Vagina (tissue), 2 donors: ENCODE measurements around the gene RPAP3. TPM values are rescaled to one million over a fixed set of nuclear protein-coding genes. Genes with fewer than 3 reads are reported as not detected.
A peak's percentile ranks its signal among the peaks of the same experiment; 100 is the strongest.

Experiments used
- DNase-seq, 2 donors: peaks; one replicate each; pipeline ENCODE4 v3.0.0-alpha.2; 2017; ENCODE audit errors: extremely low spot score in 2 of 2
- H3K27ac ChIP-seq: fragments of 200-600 bp; sonication (generic); one replicate; pipeline ENCODE4 v1.5.1; 2019
- H3K27me3 ChIP-seq: fragments of 200-600 bp; sonication (generic); one replicate; pipeline ENCODE4 v1.5.1; 2019
- H3K36me3 ChIP-seq, 2 donors: fragments of 200-600 bp; sonication (generic); one replicate each; pipeline ENCODE4 v1.5.1; 2017 to 2019
- H3K4me1 ChIP-seq: fragments of 200-600 bp; sonication (generic); one replicate; pipeline ENCODE4 v1.5.1; 2019
- H3K4me3 ChIP-seq, 2 donors: fragments of 200-600 bp; sonication (generic); 1 replicate in 1 of 2; 2 replicates in 1 of 2; pipeline ENCODE4 v1.5.1; 2016 to 2019
- H3K9me3 ChIP-seq: fragments of 200-600 bp; sonication (generic); one replicate; pipeline ENCODE4 v1.5.1; 2019
- POLR2A ChIP-seq, 2 donors: fragments of 450-650 bp; IDR thresholded peaks; one replicate each; pipeline ENCODE4 v1.6.1; 2017; ENCODE audit warnings: antibody characterized with exemption in 2 of 2, mild to moderate bottlenecking in 2 of 2, moderate library complexity in 2 of 2
- POLR2AphosphoS5 ChIP-seq, 2 donors: sonication (generic); formaldehyde crosslinking; IDR thresholded peaks; one replicate each; pipeline ENCODE4 v1.9.0; 2017; ENCODE audit warnings: antibody characterized with exemption in 2 of 2, mild to moderate bottlenecking in 2 of 2, low read depth in 1 of 2; ENCODE audit not compliant: insufficient read depth in 1 of 2
- intact Hi-C: fragments of 100-400 bp; cut with DNase I; formaldehyde crosslinking; loops from one replicate; pipeline ENCODE4 v1.15.1; 2023
- total RNA-seq: library from RNA; depleted of rRNA; stranded (reverse); fragments of >200 nt; gene quantifications from one replicate; pipeline ENCODE4 v1.2.3, GENCODE V29; 2016
- TF ChIP-seq, protein P1 (sequence below), 3 experiments: fragments of 450-650 bp in 2 of 3; fragments of 200-600 bp in 1 of 3; sonication (generic) in 1 of 3; IDR thresholded peaks; one replicate each; pipeline ENCODE4 v1.5.1; 2017 to 2019; ENCODE audit warnings: antibody characterized with exemption in 3 of 3, mild to moderate bottlenecking in 2 of 3, moderate library complexity in 2 of 3

The RPAP3 gene
- total RNA-seq, 1 donor from 2014 or later: 19.2 TPM

DNA sequence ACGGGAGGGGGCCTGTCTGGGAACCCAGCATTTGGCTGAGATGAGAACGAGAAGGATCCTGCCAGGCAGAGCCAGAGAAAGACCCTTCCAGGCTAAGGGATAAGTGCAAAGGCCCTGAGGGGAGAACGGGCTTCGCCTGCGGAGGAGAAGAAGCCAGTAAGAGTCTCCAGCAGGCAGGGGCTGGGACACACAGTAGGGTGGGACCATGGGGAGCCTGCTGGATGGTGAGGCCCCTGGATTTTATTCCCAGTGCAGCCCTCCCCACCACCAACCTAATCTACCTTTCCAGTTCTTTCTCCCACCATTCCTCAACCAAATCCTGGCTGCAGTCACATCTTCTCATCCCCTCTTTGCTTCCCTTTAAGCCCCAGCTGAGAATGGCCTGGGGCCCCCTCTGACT is 40.2 kb upstream of the RPAP3 start:
- TF ChIP-seq POLR2A (IDR thresholded peaks at IDR 0.05) (no peak), POLR2AphosphoS5 (IDR thresholded peaks at IDR 0.05; ENCODE audit: insufficient read depth in 1 of 2, low read depth in 1 of 2) (no peak)
- TF ChIP-seq, protein P1, sequence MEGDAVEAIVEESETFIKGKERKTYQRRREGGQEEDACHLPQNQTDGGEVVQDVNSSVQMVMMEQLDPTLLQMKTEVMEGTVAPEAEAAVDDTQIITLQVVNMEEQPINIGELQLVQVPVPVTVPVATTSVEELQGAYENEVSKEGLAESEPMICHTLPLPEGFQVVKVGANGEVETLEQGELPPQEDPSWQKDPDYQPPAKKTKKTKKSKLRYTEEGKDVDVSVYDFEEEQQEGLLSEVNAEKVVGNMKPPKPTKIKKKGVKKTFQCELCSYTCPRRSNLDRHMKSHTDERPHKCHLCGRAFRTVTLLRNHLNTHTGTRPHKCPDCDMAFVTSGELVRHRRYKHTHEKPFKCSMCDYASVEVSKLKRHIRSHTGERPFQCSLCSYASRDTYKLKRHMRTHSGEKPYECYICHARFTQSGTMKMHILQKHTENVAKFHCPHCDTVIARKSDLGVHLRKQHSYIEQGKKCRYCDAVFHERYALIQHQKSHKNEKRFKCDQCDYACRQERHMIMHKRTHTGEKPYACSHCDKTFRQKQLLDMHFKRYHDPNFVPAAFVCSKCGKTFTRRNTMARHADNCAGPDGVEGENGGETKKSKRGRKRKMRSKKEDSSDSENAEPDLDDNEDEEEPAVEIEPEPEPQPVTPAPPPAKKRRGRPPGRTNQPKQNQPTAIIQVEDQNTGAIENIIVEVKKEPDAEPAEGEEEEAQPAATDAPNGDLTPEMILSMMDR (IDR thresholded peaks at IDR 0.05): no peak
- Histone ChIP-seq H3K36me3 (peaks cover 0 to 5% of the 10 kb centered on the region in 2 donors), H3K4me3 (no peak overlapping the region), H3K27ac (no peak overlapping the region), H3K9me3 (no peaks in the 10 kb centered on the region), H3K4me1 (peaks cover 6% of the 10 kb centered on the region), H3K27me3 (no peaks in the 10 kb centered on the region)
- DNase-seq: no peak
- intact Hi-C loops: no loop called here

DNA sequence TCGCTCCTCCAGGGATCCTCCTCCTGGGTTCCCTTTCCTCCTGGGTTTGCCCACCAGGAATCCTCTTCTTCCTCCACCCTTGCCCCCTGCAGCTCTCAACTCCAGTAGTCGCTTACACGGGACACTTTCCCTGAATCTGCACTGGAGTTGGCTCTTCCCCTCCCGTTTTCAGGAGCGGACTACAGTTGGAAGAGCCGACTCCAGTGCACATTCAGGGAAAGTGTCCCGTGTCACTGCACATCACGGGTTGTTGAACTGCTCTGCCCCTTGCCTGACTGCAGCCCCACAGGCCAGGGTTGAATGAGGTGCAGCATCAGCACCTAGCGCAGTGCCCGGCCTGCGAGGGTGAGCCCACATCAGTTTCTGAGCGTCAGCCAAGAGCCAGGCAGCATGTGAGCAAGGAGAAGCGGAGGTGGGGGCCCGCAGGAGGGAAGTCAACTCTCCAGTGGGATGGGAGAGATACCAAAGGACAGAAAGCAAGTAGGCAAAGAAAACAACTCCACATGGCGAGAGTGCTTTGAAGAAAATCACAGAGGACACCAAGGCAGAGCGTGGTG is 39.7 kb upstream of the RPAP3 start:
- Histone ChIP-seq H3K36me3 (no peaks in the 10 kb centered on the region), H3K4me1 (peaks cover 11% of the 10 kb centered on the region), H3K27ac (no peak overlapping the region), H3K9me3 (no peaks in the 10 kb centered on the region), H3K4me3 (no peak overlapping the region), H3K27me3 (no peaks in the 10 kb centered on the region)
- DNase-seq: no peak
- intact Hi-C loops: no loop called here
- TF ChIP-seq, protein P1 (IDR thresholded peaks at IDR 0.05): no peak
- TF ChIP-seq POLR2A (IDR thresholded peaks at IDR 0.05) (no peak), POLR2AphosphoS5 (IDR thresholded peaks at IDR 0.05; ENCODE audit: insufficient read depth in 1 of 2, low read depth in 1 of 2) (no peak)

DNA sequence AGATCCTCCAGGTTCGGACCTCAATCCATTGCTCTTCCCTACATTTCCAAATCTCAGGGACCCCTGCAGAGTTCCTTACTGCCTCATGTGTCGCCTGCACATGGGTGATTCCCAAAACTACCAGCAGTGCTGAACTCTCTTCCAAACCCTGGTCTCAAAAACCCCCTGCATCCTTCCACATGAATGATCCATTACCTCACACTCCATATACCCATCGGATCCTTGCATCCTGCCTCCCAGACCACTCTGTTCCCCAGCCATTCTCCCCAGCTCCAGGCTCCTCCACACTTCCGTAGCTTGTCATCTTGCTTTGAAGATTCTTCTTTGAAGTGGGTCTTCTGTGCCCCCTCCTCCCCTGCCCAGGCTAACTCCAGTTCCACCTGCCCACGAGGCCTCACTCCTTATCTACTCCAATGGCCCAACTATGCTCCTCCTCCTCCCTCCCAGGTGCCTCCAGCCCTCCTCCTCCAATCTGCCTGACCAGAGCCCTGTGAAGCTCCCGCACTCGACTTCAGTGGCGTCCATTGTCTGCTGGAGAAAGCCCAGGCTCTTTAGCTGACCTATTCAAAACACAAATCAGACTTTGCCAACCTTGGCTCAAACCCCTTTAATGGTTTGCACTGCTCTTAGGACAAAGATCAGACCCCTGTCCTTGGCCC is 39.1 kb upstream of the RPAP3 start:
- Histone ChIP-seq H3K36me3 (no peaks in the 10 kb centered on the region), H3K4me3 (no peak overlapping the region), H3K27ac (no peak overlapping the region), H3K9me3 (no peaks in the 10 kb centered on the region), H3K4me1 (peaks cover 18% of the 10 kb centered on the region), H3K27me3 (no peaks in the 10 kb centered on the region)
- intact Hi-C loops: no loop called here
- DNase-seq: no peak
- TF ChIP-seq POLR2A (IDR thresholded peaks at IDR 0.05): no peak
- TF ChIP-seq, protein P1 (IDR thresholded peaks at IDR 0.05): no peak
- TF ChIP-seq POLR2AphosphoS5 (IDR thresholded peaks at IDR 0.05; ENCODE audit: insufficient read depth in 1 of 2, low read depth in 1 of 2): no peak

DNA sequence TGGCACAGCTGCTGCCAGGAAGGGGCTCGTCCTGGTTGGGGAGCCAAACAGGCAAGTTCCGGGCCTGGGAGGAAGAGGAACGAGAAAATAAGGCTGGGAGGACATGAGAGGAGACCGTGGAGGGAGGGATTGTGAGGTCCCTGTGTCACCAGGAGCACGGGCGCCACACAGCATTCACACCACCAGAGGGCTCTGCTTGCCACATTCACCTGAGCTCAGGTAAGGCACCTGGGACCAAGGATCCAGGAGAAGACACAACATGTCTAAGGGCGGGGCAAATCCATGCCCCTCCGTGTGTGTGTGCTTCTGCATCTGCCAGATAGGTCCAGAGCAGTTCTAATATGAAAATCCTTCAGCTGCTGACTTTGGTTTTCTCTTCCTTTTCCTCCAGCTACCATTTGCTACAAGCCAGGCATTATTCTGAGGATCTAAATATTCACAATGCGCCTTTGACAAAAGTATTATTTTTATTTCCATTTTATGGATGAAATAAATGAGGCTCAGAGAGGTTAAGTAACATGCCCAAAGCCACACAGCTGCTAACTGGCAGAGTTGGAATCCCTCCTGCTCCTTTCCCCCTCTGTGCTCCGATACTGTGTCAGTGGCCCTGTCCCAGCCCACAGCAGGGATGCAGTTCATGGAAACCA is 38.3 kb upstream of the RPAP3 start:
- TF ChIP-seq, protein P1 (IDR thresholded peaks at IDR 0.05): peak; percentile 27 to 46 (median 42)
- no peak for TF ChIP-seq POLR2A (IDR thresholded peaks at IDR 0.05)
- H3K36me3 ChIP-seq: no peaks in the 10 kb centered on the region
- no peak overlapping the region for H3K4me3 ChIP-seq
- H3K4me1 ChIP-seq: peaks cover 22% of the 10 kb centered on the region
- DNase-seq: no peak
- H3K27ac ChIP-seq: no peak overlapping the region
- intact Hi-C loops: no loop called here
- H3K27me3 ChIP-seq: no peaks in the 10 kb centered on the region
- no peaks in the 10 kb centered on the region for H3K9me3 ChIP-seq

DNA sequence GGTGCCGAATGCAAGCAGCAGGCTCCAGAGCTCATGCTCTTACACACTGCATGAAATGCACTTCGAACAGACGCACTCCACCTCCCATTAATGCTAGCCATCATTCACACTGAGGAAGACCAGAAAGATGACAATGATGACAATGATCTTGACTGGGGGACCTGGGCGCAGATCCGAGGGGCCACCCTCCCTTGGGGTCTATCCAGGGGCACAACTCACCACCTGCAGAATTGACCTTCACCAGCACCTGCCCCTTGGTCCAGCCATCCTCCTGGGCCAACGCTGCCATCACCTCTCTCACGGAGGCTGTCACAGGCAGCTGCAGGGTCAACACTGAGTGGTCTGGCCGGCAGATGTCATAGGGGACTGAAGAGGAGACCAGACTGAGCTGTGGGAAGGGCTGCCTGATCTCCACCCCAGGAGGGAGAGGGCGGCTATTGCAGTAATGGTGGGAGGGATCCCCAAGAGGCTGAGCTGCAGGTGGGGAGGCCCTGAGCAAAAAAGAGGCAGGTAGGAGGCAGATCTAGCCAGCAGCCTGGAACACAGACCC is 37.6 kb upstream of the RPAP3 start:
- intact Hi-C loops: no loop called here
- DNase-seq: no peak
- Histone ChIP-seq H3K27me3 (no peaks in the 10 kb centered on the region), H3K9me3 (no peaks in the 10 kb centered on the region), H3K4me1 (peaks cover 23% of the 10 kb centered on the region), H3K36me3 (no peaks in the 10 kb centered on the region), H3K4me3 (no peak overlapping the region), H3K27ac (no peak overlapping the region)
- TF ChIP-seq POLR2AphosphoS5 (IDR thresholded peaks at IDR 0.05; ENCODE audit: insufficient read depth in 1 of 2, low read depth in 1 of 2) (no peak), POLR2A (IDR thresholded peaks at IDR 0.05) (no peak)
- TF ChIP-seq, protein P1 (IDR thresholded peaks at IDR 0.05): no peak
